HEK293 (cell line): Measurements from ENCODE around the gene ARIH1.

Experiments used
- BCL11B ChIP-seq: fragments of 450-650 bp; formaldehyde crosslinking; IDR thresholded peaks from 2 replicates; pipeline ENCODE4 v1.5.1; 2016; ENCODE audit warnings: low read depth, missing biosample characterization, missing genetic modification characterization
- ELK4 ChIP-seq: IDR thresholded peaks from 2 replicates; pipeline ENCODE4 v1.6.1; 2011; ENCODE audit warnings: mild to moderate bottlenecking, low read depth, low read length, borderline replicate concordance
- HOXC10 ChIP-seq: sonication (generic); formaldehyde crosslinking; IDR thresholded peaks from 2 replicates; pipeline ENCODE4 v1.8.1; 2023; ENCODE audit warnings: mild to moderate bottlenecking, missing genetic modification reagents
- HOXD13 ChIP-seq: sonication (generic); formaldehyde crosslinking; IDR thresholded peaks from 2 replicates; pipeline ENCODE4 v1.8.0; 2022; ENCODE audit warnings: missing genetic modification reagents, borderline replicate concordance
- KLF10 ChIP-seq: fragments of 450-650 bp; IDR thresholded peaks from 2 replicates; pipeline ENCODE4 v1.5.1; 2018; ENCODE audit warnings: missing biosample characterization, mild to moderate bottlenecking, missing genetic modification characterization
- KLF7 ChIP-seq: fragments of 450-650 bp; formaldehyde crosslinking; IDR thresholded peaks from 2 replicates; pipeline ENCODE4 v1.5.1; 2016; ENCODE audit warnings: missing biosample characterization, missing genetic modification characterization, borderline replicate concordance
- SCRT1 ChIP-seq: fragments of 450-650 bp; formaldehyde crosslinking; IDR thresholded peaks from 2 replicates; pipeline ENCODE4 v1.5.1; 2016; ENCODE audit warnings: missing biosample characterization, missing genetic modification characterization, borderline replicate concordance
- ZFP37 ChIP-seq: fragments of 450-650 bp; formaldehyde crosslinking; IDR thresholded peaks from 2 replicates; pipeline ENCODE4 v1.5.1; 2016; ENCODE audit warnings: missing biosample characterization, missing genetic modification characterization
- ZNF16 ChIP-seq: fragments of 450-650 bp; formaldehyde crosslinking; IDR thresholded peaks from 2 replicates; pipeline ENCODE4 v1.5.1; 2016; ENCODE audit warnings: low read depth, missing biosample characterization, missing genetic modification characterization
- ZNF169 ChIP-seq: fragments of 450-650 bp; formaldehyde crosslinking; IDR thresholded peaks from 2 replicates; pipeline ENCODE4 v1.5.1; 2016; ENCODE audit warnings: missing biosample characterization, missing genetic modification characterization
- ZNF19 ChIP-seq: fragments of 450-650 bp; formaldehyde crosslinking; IDR thresholded peaks from 2 replicates; pipeline ENCODE4; 2016; ENCODE audit warnings: missing biosample characterization, missing genetic modification characterization, low read depth
- ZNF248 ChIP-seq: fragments of 450-650 bp; formaldehyde crosslinking; IDR thresholded peaks from 2 replicates; pipeline ENCODE4 v1.5.1; 2017; ENCODE audit warnings: missing biosample characterization, missing genetic modification characterization
- ZNF302 ChIP-seq: fragments of 450-650 bp; formaldehyde crosslinking; IDR thresholded peaks from 2 replicates; pipeline ENCODE4 v1.5.1; 2016; ENCODE audit warnings: missing biosample characterization, missing genetic modification characterization, low read depth
- ZNF37A ChIP-seq: fragments of 450-650 bp; IDR thresholded peaks from 2 replicates; pipeline ENCODE4 v1.5.1; 2018; ENCODE audit warnings: missing biosample characterization, missing genetic modification characterization
- ZNF426 ChIP-seq: fragments of 450-650 bp; formaldehyde crosslinking; IDR thresholded peaks from 2 replicates; pipeline ENCODE4 v1.5.1; 2017; ENCODE audit warnings: missing biosample characterization, missing genetic modification characterization, mild to moderate bottlenecking, inconsistent platforms, moderate library complexity
- ZNF514 ChIP-seq: fragments of 450-650 bp; formaldehyde crosslinking; IDR thresholded peaks from 2 replicates; pipeline ENCODE4 v1.5.1; 2016; ENCODE audit warnings: missing biosample characterization, missing genetic modification characterization
- ZNF544 ChIP-seq: fragments of 450-650 bp; formaldehyde crosslinking; IDR thresholded peaks from 2 replicates; pipeline ENCODE4 v1.5.0; 2017; ENCODE audit warnings: missing biosample characterization, missing genetic modification characterization
- ZNF548 ChIP-seq: fragments of 450-650 bp; formaldehyde crosslinking; IDR thresholded peaks from 2 replicates; pipeline ENCODE4 v1.5.1; 2016; ENCODE audit warnings: missing biosample characterization, missing genetic modification characterization
- ZSCAN16 ChIP-seq: fragments of 450-650 bp; formaldehyde crosslinking; IDR thresholded peaks from 2 replicates; pipeline ENCODE4 v1.5.1; 2016; ENCODE audit warnings: missing biosample characterization, missing genetic modification characterization
- ZSCAN23 ChIP-seq: fragments of 450-650 bp; formaldehyde crosslinking; IDR thresholded peaks from 2 replicates; pipeline ENCODE4 v1.5.1; 2016; ENCODE audit warnings: missing biosample characterization, missing genetic modification characterization
- ZSCAN30 ChIP-seq: fragments of 450-650 bp; IDR thresholded peaks from 2 replicates; pipeline ENCODE4 v1.5.1; 2018; ENCODE audit warnings: missing biosample characterization, mild to moderate bottlenecking, missing genetic modification characterization, moderate library complexity
- TF ChIP-seq, protein P1 (sequence below): fragments of 450-650 bp; formaldehyde crosslinking; IDR thresholded peaks from 2 replicates; pipeline ENCODE4 v1.5.1; 2016; ENCODE audit warnings: missing biosample characterization, missing genetic modification characterization
- TF ChIP-seq, protein P2 (sequence below): fragments of 450-650 bp; formaldehyde crosslinking; IDR thresholded peaks from 2 replicates; pipeline ENCODE4 v1.5.1; 2017; ENCODE audit warnings: missing biosample characterization, missing genetic modification characterization
- TF ChIP-seq, protein P3 (sequence below): fragments of 450-650 bp; formaldehyde crosslinking; IDR thresholded peaks from 2 replicates; pipeline ENCODE4 v1.5.1; 2016; ENCODE audit warnings: missing biosample characterization, missing genetic modification characterization
- TF ChIP-seq, protein P4 (sequence below): fragments of 450-650 bp; formaldehyde crosslinking; IDR thresholded peaks from 2 replicates; pipeline ENCODE4 v1.5.1; 2016; ENCODE audit warnings: missing biosample characterization, missing genetic modification characterization

The ARIH1 gene

GRCh38 chr15:72473614-72474465 is at the start of gene ARIH1 (continued):
- no peak for TF ChIP-seq ZSCAN16 (tag by site-specific recombination)
- TF ChIP-seq ZSCAN30 (tag by site-specific recombination): peak; percentile 81; the same call in 1 of the 2 replicates
- peak; percentile 92 for TF ChIP-seq ZSCAN23 (tag by site-specific recombination)
- TF ChIP-seq ZFP37: peak; percentile 96
- TF ChIP-seq HOXC10 (CRISPR knock-in tag): no peak
- no peak for TF ChIP-seq ZNF544
- TF ChIP-seq KLF10 (tag by site-specific recombination): peak; percentile 86
- TF ChIP-seq KLF7: peak; percentile 78; the same call in 1 of the 2 replicates
- TF ChIP-seq ZNF169 (tag by site-specific recombination): 0 out of 2 replicates have a peak, but pooled peaks have one; percentile 23
- no peak for TF ChIP-seq ZNF248 (tag by site-specific recombination)
- TF ChIP-seq, protein P1, sequence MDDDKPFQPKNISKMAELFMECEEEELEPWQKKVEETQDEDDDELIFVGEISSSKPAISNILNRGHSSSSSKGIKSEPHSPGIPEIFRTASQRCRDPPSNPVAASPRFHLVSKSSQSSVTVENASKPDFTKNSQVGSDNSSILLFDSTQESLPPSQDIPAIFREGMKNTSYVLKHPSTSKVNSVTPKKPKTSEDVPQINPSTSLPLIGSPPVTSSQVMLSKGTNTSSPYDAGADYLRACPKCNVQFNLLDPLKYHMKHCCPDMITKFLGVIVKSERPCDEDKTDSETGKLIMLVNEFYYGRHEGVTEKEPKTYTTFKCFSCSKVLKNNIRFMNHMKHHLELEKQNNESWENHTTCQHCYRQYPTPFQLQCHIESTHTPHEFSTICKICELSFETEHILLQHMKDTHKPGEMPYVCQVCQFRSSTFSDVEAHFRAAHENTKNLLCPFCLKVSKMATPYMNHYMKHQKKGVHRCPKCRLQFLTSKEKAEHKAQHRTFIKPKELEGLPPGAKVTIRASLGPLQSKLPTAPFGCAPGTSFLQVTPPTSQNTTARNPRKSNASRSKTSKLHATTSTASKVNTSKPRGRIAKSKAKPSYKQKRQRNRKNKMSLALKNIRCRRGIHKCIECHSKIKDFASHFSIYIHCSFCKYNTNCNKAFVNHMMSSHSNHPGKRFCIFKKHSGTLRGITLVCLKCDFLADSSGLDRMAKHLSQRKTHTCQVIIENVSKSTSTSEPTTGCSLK (tag by site-specific recombination): no peak
- TF ChIP-seq, protein P2, sequence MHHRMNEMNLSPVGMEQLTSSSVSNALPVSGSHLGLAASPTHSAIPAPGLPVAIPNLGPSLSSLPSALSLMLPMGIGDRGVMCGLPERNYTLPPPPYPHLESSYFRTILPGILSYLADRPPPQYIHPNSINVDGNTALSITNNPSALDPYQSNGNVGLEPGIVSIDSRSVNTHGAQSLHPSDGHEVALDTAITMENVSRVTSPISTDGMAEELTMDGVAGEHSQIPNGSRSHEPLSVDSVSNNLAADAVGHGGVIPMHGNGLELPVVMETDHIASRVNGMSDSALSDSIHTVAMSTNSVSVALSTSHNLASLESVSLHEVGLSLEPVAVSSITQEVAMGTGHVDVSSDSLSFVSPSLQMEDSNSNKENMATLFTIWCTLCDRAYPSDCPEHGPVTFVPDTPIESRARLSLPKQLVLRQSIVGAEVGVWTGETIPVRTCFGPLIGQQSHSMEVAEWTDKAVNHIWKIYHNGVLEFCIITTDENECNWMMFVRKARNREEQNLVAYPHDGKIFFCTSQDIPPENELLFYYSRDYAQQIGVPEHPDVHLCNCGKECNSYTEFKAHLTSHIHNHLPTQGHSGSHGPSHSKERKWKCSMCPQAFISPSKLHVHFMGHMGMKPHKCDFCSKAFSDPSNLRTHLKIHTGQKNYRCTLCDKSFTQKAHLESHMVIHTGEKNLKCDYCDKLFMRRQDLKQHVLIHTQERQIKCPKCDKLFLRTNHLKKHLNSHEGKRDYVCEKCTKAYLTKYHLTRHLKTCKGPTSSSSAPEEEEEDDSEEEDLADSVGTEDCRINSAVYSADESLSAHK (tag by site-specific recombination): peak; percentile 54
- TF ChIP-seq ZNF37A (tag by site-specific recombination): 0 out of 2 replicates have a peak, but pooled peaks have one; percentile 6
- TF ChIP-seq ZNF302 (tag by site-specific recombination): no peak; the same call in 1 of the 2 replicates
- TF ChIP-seq ZNF548 (tag by site-specific recombination): no peak
- TF ChIP-seq SCRT1 (tag by site-specific recombination): peak; percentile 91
- 0 out of 2 replicates have a peak, but pooled peaks have one; percentile 12 for TF ChIP-seq BCL11B (tag by site-specific recombination)
- TF ChIP-seq ZNF426: no peak
- TF ChIP-seq ELK4: no peak
- peak; percentile 60; the same call in 1 of the 2 replicates for TF ChIP-seq HOXD13 (CRISPR knock-in tag)
- TF ChIP-seq, protein P3, sequence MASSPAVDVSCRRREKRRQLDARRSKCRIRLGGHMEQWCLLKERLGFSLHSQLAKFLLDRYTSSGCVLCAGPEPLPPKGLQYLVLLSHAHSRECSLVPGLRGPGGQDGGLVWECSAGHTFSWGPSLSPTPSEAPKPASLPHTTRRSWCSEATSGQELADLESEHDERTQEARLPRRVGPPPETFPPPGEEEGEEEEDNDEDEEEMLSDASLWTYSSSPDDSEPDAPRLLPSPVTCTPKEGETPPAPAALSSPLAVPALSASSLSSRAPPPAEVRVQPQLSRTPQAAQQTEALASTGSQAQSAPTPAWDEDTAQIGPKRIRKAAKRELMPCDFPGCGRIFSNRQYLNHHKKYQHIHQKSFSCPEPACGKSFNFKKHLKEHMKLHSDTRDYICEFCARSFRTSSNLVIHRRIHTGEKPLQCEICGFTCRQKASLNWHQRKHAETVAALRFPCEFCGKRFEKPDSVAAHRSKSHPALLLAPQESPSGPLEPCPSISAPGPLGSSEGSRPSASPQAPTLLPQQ (tag by site-specific recombination): peak; percentile 95
- no peak for TF ChIP-seq ZNF514
- TF ChIP-seq, protein P4, sequence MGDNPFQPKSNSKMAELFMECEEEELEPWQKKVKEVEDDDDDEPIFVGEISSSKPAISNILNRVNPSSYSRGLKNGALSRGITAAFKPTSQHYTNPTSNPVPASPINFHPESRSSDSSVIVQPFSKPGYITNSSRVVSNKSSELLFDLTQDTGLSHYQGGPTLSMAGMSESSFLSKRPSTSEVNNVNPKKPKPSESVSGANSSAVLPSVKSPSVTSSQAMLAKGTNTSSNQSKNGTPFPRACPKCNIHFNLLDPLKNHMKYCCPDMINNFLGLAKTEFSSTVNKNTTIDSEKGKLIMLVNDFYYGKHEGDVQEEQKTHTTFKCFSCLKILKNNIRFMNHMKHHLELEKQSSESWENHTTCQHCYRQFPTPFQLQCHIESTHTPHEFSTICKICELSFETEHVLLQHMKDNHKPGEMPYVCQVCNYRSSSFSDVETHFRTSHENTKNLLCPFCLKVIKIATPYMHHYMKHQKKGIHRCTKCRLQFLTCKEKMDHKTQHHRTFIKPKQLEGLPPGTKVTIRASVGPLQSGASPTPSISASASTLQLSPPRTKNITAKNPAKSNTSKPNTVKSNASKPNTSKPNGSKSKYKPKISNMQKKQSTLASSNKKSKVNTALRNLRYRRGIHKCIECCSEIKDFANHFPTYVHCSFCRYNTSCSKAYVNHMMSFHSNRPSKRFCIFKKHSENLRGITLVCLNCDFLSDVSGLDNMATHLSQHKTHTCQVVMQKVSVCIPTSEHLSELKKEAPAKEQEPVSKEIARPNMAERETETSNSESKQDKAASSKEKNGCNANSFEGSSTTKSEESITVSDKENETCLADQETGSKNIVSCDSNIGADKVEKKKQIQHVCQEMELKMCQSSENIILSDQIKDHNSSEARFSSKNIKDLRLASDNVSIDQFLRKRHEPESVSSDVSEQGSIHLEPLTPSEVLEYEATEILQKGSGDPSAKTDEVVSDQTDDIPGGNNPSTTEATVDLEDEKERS (tag by site-specific recombination): 0 out of 2 replicates have a peak, but pooled peaks have one; percentile 47
- 0 out of 2 replicates have a peak, but pooled peaks have one; percentile 10 for TF ChIP-seq ZNF16 (tag by site-specific recombination)
- TF ChIP-seq ZNF19 (tag by site-specific recombination): no peak
